Lower lobe of right lung (tissue), 2 donors: Measurements from ENCODE around the gene SIGLEC7. TPM values are rescaled to one million over a fixed set of nuclear protein-coding genes. Genes with fewer than 3 reads are reported as not detected.

Experiments used
- ATAC-seq, 2 donors: fragments of 200-7000 bp; cut with Tn5 transposase; one replicate each; pipeline ENCODE4 v1.9.1; 2020 to 2022; ENCODE audit warnings: mild to moderate bottlenecking in 2 of 2, moderate library complexity in 2 of 2
- DNase-seq: peaks from one replicate; pipeline ENCODE4 v3.0.0-alpha.2; 2020
- H3K27ac ChIP-seq: fragments of 200-600 bp; one replicate; pipeline ENCODE4 v1.8.0; 2022
- H3K27me3 ChIP-seq: fragments of 200-600 bp; one replicate; pipeline ENCODE4 v1.8.0; 2022; ENCODE audit warnings: low read depth
- H3K36me3 ChIP-seq: fragments of 200-600 bp; one replicate; pipeline ENCODE4 v1.8.0; 2022; ENCODE audit warnings: mild to moderate bottlenecking
- H3K4me1 ChIP-seq: fragments of 200-600 bp; one replicate; pipeline ENCODE4 v1.8.0; 2022
- H3K4me3 ChIP-seq: fragments of 200-600 bp; one replicate; pipeline ENCODE4 v1.8.0; 2022; ENCODE audit warnings: mild to moderate bottlenecking
- H3K9me3 ChIP-seq: fragments of 200-600 bp; one replicate; pipeline ENCODE4 v1.8.0; 2022
- CTCF ChIP-seq: fragments of 200-600 bp; IDR thresholded peaks from one replicate; pipeline ENCODE4 v1.8.0; 2022; ENCODE audit warnings: antibody characterized with exemption, mild to moderate bottlenecking
- intact Hi-C: fragments of 100-400 bp; cut with DNase I; formaldehyde crosslinking; loops from one replicate; pipeline ENCODE4 v1.11.0; 2022
- total RNA-seq: library from RNA; stranded (reverse); fragmentation: NEBNext Ultra II Directional; extraction: Animal tissue kit (Norgen Biotek cat#: 25700); gene quantifications from one replicate; pipeline ENCODE4 v1.2.1, GENCODE V29; 2021
- donor health status: DM: no; HTN: yes; CAD: no; lungs with severe emphysema.

Gene SIGLEC7
- total RNA-seq, 1 donor from 2014 or later: 10.0 TPM

DNA sequence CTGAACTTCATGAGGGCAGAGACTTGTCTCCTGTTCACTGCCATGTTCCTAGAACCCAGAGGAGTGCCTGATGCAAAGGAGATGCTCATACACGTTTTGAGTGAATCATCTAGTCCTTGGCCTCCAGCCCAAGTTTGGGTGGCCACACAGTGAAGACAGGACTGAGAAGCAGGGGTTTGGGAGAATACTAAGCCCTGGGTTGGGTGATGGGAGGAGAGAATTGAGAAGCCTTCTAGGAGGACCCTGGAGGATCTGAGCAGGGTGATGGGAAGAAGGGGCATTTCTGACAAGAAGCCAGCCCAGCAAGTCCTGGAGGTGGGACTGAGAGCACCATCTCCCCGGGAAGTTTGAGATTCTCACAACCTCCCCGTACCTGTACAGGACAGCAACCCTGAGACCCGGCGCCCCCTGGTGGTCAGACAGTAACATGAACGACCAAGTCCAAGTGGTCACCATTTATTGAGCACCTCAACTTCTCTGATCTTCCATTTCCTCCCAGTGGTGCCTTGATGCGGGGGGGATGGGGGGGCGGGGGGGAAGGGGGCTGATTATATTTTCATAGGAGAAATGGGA is 44.8 kb upstream of the SIGLEC7 start:
- H3K9me3 ChIP-seq: no peaks in the 10 kb centered on the region
- TF ChIP-seq CTCF: peak; percentile 49
- intact Hi-C loops: no loop called here

GRCh38 chr19:51097796-51098195 is 44.3 kb upstream of the SIGLEC7 start:
- Histone ChIP-seq H3K4me3 (no peak overlapping the region), H3K36me3 (peaks cover 35% of the 10 kb centered on the region), H3K4me1 (no peaks in the 10 kb centered on the region), H3K9me3 (no peaks in the 10 kb centered on the region), H3K27ac (no peak overlapping the region), H3K27me3 (no peaks in the 10 kb centered on the region)
- DNase-seq (no peak), ATAC-seq (no peak)
- TF ChIP-seq CTCF: no peak
- intact Hi-C loops: no loop called here

More for the DNA sequence above, 44.8 kb upstream of the SIGLEC7 start:
- Histone ChIP-seq H3K36me3 (peaks cover 29% of the 10 kb centered on the region), H3K4me3 (no peak overlapping the region), H3K27ac (no peak overlapping the region), H3K4me1 (no peaks in the 10 kb centered on the region), H3K27me3 (no peaks in the 10 kb centered on the region)
- DNase-seq (peak; percentile 85), ATAC-seq (peak; percentile 64 to 79)

DNA sequence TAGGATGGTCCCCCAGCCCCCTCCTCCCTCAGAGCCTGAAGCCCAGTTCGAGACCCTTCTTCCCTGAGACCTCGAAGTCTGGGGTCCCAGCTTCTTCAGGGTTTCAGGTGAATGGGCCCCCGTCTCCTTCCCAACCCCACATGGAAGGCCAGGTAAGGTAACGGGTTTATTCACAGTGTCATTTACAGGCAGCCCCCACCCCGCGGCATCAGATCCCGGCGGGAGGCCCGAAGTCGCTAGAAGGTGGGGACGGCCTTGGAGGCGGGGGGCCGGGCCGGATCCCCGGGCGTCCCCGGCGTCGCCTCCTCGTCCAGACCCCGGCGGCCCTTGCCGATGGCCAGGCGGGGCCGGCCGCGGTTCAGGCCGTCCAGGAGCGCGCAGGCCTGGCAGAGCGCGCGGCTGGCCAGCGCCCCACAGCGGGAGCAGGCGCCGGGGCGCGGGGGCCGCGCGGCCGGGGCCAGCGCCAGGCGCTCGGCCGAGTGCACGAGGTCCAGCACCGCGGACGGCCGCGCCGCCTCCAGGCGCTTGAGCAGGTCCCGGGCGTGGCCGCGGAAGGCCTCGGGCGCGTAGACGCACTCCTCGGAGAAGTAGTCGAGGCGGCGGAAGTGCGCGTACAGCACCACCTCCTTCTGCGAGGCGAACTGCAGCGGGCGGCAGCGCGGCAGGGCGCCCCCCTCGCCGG is 43.6 kb upstream of the SIGLEC7 start:
- Histone ChIP-seq H3K9me3 (no peaks in the 10 kb centered on the region), H3K27me3 (no peaks in the 10 kb centered on the region), H3K4me1 (no peaks in the 10 kb centered on the region), H3K27ac (no peak overlapping the region), H3K36me3 (peaks cover 40% of the 10 kb centered on the region), H3K4me3 (no peak overlapping the region)
- intact Hi-C loops: no loop called here
- ATAC-seq (peak; percentile 60 to 67), DNase-seq (peak; percentile 82)
- TF ChIP-seq CTCF: no peak

GRCh38 chr19:51099047-51099382 is 43.1 kb upstream of the SIGLEC7 start:
- DNase-seq: no peak
- no peak overlapping the region for H3K4me3 ChIP-seq
- H3K27me3 ChIP-seq: no peaks in the 10 kb centered on the region
- TF ChIP-seq CTCF: no peak
- H3K36me3 ChIP-seq: peaks cover 45% of the 10 kb centered on the region
- intact Hi-C loops: no loop called here
- H3K27ac ChIP-seq: no peak overlapping the region
- ATAC-seq: no peak
- no peaks in the 10 kb centered on the region for H3K4me1 ChIP-seq
- H3K9me3 ChIP-seq: no peaks in the 10 kb centered on the region

DNA sequence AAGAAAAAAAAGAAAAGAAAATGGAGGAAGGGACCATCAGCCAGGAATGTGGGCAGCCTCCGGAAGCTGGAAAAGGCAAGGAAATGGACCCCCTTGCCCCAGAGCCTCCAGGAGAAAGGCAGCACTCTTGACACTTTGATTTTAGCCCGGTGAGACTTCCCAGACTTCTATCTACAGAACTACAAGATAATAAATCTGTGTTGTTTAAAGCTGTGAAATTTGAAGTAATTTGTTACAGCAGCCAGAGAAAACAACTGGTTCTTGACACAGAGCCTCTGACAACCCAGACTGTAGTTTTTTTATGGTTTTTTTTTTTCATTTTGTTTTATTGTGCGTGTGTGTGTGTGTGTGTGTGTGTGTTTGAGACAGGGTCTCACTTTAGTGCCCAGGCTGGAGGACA is 41.5 kb upstream of the SIGLEC7 start:
- Histone ChIP-seq H3K27me3 (no peaks in the 10 kb centered on the region), H3K4me1 (no peaks in the 10 kb centered on the region), H3K36me3 (peaks cover 45% of the 10 kb centered on the region), H3K27ac (no peak overlapping the region), H3K9me3 (no peaks in the 10 kb centered on the region), H3K4me3 (no peak overlapping the region)
- ATAC-seq (no peak), DNase-seq (no peak)
- no peak for TF ChIP-seq CTCF
- intact Hi-C loops: no loop called here
